ENCODE data around the gene FOXM1.

FOXM1 gene

DNA sequence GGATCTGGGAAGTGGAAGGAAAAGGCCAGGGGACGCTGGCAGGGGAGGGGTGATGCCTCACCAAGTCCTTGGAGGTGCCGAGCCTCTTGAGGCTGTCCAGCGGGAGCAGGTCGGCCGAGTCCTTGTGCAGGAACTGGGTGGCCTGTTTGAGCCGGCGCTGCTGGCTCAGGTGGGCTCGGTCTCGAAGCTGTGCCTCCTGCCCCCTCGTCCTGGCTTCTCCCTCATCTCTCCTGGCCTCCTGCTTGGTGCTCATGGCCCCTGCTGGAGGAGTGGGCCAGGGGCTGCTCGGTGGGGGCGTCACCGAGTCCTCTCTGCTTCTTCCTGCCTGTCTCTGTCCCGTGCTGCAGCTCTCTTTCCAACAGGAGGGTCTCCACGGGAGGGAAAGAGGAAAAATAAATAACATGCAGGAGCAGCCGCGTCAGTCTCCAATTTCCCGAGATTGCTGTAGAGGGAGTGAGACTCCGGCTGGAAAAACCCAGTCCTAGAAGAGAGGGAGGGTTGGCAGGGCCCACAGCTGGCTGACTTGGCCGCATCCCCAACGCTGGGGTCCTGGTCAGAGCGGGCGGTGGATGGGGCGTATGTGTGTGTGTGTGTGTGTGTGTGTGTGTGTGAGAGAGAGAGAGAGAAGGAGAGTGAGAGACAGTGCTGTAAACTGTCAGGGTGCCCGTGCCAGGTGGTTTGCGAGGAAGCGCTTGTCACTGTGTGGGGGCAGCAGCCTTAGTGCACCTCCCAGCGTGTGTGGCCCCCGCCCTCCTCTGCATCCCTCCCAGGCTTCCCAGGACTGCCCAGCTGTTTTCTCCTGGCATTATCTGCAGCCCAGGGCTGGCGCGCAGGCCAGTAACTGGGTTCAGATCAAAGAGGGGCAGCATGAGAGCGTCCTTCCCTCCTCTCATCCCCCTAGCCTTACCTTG is 42.1 kb downstream of the FOXM1 start, which contains the start of gene NRIP2:
Gene NRIP2, minus strand, starts transcription at position 455 of the 911 bp plus-strand sequence. Its CDS starts 52 bp downstream, at position 403.
- no peak for DNase-seq

DNA sequence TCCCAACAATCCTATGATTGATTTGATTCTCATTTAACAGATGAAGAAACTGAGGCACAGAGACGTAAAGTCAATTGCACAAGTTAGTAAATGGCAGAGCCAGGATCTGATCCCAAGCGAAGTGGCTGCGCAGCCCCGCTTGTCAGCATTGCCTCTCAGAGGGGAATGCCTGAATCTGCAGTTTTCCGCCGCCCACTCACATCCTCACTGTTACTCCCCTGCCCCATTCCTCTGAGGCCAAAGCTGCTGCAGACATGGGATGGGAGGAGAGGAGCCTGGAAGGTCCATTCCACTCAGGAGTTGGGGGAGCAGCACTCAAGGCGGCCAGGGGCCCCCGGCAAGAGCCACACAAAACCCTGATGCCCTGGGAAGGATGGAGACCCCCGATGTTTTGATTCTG is 43.2 kb downstream of the FOXM1 start:
- DNase-seq, result peak in 1 of 3 donors; percentile 17

DNA sequence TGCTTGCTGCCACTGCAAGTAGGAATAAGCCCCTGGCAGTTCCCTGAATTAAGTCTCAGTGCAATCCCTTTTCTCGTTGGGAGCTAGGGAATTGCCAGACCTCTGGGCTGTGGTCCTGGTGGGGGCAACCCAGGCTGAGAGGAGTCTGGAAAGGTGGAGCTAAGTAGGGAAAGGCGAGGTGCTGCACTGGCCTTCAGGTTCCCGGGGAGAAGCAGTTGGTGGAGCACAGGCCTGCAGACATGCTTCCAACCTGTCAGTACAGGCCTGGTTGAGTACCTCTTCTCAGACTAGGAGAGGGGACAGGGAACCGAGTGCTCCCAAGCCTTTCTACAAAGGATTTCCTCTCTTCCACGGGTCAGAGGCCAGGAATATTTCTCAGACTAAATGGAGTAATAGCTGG is 43.6 kb downstream of the FOXM1 start:
- DNase-seq, result no peak

DNA sequence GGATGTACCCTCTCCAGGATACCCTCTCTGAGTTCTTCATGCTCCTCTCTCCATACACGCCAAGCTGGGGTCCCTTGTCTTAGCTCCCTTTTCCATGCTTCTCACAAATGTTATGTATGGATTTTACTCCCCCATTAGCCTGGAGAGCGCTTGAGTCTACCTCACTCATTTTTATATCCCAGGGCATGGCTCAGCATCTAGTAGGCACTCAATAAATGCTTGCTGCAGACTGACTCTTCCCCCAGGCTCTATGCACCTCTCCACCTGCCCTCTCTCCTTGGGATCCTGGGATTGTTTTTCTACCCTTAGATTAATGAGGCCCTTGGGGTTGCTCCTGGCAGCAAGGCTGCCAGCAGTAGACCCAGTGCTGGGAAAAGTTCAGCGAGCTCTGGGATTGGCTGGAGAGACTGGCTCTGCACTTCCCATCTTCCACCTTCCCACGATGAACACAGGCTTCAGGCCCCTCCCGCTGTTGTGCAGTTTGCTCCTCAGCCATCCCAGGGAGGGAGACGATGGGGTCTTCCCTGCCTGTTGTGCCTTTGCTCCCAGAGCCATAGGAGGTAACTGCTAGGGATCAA is 44.3 kb downstream of the FOXM1 start:
- no peak for DNase-seq

DNA sequence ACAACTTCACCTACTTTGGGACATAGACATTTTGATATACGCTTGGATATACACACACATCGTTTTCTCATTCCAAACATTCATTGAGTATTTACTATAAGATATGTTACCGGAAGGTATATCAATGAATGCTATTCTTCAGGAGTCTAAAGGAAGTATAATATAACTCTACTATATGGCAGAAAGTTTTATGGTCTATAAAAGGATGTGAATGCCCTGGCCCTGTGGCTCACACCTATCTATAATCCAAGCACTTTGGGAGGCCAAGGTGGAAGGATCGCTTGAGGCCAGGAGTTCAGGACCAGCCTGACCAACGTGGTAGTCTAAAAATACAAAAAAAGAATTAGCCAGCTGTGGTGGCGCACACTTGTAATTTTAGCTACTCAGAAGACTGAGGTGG is 47.7 kb downstream of the FOXM1 start:
- DNase-seq, result no peak

DNA sequence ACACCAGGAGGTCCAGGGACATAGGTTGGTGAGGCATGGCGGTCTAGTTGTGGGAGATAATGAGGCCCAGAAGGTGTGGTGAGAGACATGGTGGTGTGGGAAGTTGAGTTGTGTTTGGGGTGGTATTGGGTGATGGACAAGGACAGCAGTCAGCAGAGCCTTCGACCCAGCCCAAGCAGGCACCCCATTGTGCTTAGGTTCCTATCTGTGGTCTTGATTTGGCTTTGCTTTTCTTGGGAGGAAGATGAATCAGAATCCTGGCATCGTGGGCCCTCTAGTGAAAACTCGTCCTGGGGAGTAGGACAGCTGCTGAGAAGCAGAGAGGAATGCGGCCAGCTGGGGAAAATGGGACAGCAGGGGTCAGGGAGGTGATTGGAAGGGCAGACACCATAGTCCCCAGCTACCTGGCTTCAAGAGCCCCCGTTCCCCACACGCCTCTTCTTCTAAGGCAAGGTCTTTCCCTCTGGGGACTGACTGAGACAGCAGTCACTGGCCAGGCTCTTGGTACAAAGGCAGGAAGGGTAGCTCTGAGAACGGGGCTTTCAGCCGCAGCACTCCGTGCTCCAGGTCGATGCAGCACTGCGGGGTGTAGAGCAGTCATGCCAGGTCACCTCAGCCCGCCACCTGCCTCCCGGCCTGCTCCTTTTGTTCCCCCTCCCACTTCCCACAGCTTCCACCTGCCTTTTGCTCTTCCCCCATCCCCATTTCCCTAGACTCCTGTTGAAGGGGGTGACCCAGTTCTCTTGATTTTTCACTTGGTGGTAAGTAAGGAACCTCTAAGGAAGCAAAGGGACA is 50.1 kb downstream of the FOXM1 start:
- DNase-seq, result no peak

DNA sequence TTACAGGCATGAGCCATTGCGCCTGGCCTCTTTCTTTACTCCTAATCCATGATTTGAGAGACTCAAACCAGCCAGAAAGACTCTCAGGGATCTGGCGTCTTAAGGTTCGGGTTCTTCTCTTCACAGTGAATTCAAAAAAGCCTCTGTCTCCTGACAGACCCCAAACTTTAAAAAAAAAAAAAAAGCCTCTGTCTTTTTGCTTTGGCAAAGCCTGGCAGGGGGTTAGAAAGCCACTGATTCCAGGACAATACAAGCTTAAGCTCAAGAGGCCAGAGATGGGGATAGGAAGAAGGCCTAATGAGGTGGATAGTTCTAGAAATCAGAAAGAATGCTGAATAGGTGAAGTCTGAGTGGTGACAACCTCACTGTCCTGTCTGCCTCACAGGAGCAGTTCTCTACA is 50.9 kb downstream of the FOXM1 start:
- DNase-seq, result no peak

DNA sequence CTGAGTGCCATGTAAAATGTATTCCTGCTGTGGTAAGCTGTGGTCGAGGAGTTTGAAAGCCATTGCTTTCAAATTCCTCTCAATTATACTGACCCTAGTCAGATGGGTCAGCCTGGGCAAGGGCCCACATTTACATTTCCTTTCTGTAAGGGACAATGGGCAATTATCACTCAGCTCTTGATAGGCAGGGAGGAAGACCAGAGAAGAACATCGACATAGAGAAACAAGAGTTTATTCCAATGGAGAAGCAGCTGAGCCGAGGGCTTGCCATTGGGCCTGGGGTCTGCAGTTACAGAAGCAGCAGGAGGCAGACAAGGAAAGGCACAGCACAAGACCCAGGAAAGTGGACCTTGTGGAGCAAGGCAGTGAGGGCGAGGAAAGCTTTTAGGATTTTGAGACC is 51.8 kb downstream of the FOXM1 start:
- no peak for DNase-seq

DNA sequence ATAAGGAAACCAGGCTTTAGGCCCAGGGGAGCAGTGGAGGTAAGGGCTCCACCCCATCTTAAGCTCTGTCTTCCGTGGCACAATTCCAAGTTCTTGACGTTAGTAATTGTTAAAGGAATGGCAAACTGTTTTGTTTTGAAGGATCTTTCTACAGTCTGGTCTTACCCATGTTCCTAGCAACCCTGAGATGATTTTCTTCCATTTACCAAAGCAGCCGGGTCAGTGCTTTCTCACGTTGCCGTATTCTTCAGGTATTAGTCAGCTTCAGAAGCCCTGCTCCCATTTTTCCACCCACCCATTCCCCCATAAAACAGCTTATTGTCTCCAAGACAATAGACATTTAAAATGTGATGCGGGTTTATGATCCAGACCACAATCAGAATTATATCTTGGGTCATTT is 52.4 kb downstream of the FOXM1 start:
- DNase-seq, result no peak

DNA sequence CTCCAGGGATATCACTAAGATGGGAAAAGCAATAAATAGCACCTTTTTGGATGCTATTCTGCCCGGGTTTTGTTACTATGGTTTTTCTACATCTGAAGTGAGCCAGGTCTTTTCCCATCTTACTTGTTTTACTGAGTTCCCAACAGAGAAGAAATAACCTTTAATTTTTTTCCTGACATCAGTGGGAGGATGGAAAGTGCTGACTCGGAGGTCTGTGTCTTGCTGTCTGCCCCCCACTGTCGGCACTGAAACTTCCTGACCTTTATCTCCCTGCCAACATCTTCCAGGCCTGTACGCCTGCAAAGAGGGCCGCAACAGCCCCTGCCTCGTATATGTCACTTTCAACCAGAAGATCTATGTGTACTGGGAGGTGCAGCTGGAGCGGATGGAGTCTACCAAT is 53.5 kb downstream of the FOXM1 start:
- no peak for DNase-seq

DNA sequence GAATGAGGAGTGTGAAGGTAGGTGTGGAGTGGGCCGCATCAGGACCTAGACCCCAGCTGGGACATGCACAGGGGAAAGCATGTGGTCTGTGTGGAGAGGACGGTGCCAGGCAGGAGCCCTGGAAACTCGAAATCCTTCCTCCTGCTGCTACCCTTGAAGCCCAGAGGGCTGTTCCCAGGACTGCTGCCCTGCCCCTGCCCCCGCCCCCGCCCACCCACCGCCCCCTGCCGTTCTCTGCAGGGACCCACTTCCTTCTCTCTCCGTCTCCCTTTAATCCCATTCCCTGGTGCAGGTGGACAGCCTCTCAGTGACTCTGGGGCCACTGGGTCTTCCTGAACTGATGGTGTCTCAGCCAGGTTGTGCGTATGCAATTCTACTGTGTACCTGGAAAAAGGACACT is 56.5 kb downstream of the FOXM1 start:
- DNase-seq, result no peak

DNA sequence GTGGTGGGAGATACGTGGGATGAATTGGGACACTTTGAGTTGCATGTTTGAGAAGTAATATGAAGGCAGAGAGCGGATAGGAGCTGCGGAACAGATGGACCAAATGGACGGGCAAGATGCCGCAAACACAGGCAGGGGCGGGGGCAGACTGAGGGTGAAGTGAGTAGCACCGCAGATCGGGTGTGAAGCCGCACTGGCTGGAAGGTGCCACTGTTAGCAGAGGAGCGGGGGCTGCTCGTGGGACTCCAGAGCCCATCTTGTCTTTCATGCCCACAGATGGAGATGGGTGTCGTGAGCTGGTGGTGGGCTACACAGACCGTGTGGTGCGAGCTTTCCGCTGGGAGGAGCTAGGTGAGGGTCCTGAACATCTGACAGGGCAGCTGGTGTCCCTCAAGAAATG is 57.2 kb downstream of the FOXM1 start:
- DNase-seq, result no peak

DNA sequence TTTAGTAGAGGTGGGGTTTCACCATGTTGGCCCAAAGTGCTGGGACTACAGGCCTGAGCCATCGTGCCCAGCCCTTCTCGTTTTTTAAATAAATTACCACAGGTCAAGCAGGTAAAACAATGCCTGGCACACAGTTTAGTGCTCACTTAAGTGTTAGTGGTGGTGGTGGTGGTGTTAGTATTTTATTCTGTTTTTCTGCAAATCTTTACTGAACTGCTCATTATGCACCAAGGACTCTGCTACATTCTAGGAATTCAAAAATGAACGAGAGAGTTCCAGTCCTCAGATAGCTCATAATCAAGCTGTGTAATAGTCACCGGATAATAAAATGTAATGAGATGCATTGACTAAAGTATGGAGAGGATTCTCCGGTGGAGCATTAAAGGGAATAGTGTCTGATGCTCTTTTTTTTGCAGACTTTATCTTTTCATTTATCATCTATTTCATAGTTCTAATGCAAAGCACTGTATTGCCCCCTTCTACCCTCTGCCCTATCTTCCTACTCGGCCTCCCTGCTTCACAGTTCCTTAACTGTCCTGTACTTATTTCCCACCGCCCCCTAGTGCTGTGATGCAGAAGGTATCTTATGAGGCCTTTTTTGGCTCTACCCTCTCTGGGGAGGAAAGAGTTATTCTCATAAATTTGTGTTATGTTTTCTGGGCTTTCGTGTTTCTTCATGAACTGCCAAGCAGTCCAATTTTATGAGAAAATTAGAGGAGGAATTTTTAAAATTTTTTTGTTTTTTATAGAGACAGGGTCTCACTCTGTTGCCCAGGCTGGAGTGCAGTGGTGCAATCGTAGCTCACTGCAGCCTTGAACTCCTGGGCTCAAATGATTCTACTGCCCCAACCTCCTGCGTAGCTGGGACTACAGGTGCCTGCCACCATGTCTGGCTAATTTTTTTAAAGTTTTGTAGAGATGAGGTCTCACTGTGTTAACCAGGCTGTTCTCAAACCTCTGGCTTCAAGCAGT is 63.5 kb downstream of the FOXM1 start:
- DNase-seq, result peak; percentile 75 to 80 (median 79)

DNA sequence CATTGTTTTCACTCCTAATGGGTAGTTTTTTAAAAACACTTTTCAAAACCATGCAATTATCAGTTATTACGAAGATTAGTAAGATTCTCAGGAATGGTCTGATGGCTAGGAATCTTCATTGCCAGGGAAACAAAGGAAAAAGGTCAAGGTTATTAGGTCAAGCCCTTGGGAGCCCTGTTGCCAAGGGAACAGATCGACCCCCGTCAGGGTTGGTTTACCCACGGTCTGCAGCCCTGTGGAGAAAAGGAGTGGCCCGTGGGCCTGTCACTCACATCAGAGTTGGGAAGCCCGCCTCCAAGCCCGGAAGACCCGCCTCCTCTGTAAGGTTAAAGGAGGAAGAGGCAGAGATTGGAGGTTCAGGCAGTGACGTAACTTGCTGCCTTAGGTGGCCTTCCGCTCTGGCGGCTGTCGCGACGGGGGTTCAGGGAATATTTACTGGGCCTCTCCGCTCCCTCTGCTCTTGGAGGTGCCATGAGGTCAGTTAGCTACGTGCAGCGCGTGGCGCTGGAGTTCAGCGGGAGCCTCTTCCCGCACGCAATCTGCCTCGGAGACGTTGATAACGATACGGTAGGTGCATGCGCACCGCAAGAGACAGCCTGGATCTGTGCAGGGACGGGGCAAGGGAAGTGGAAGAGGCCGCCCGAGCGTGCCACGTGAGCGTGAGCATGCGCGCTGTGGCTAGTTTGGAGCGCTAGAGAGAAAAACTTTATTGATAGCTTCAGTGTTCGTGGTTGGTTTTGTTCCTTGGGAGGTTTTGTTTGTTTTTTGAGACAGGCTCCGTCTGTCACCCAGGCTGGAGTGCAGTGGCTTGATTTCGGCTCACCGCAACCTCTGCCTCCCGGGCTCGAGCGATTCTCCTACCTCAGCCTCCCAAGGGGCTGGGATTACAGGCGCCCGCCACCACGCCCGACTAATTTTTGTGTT is 64.4 kb downstream of the FOXM1 start, which contains the start of gene ITFG2:
Gene ITFG2, plus strand, starts transcription at position 379 of the 924 bp plus-strand sequence. Its CDS starts 93 bp downstream, at position 472.
- DNase-seq, result peak; percentile 97 to 99 (median 98)

DNA sequence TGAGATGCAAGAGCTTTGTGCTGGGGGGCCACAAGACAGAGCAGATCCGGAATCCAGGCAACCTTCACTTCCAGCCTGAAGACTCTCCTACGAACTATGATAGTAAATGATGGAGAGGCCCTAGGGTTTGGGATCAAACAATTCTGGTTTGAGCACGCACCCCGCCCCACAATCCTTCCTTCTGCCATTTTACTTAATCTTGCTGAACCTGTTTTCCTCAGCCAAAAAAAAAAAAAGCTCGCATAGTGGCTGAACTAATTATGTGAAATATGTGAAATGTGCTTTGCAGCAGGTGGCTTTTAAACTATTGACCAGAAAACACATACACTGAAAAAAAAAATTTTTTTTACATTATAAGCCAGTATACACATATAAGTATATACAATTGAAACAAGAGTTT is 65.2 kb downstream of the FOXM1 start:
- DNase-seq, result no peak

All from suppressor macrophage treated with lipopolysaccharide for 1 hour (primary cell).